Cardiac muscle cell (in vitro differentiated cells and primary cell): ENCODE measurements around the gene QPRT. TPM values are rescaled to one million over a fixed set of nuclear protein-coding genes. Genes with fewer than 3 reads are reported as not detected.

ENCODE experiments used
- DNase-seq, 2 donors: peaks; one replicate each; pipeline versions ENCODE4 v3.0.0 to v3.0.0-alpha.2; 2010 to 2017; ENCODE audit warnings: low read depth in 1 of 2, low spot score in 1 of 2
- H3K27ac ChIP-seq: fragments of 200-600 bp; sonication (generic); 2 replicates; pipeline ENCODE4 v1.5.1; 2016
- H3K27me3 ChIP-seq: fragments of 200-600 bp; sonication (generic); 2 replicates; pipeline ENCODE4 v1.6.0; 2016; ENCODE audit warnings: control low read depth
- H3K36me3 ChIP-seq: fragments of 200-600 bp; sonication (generic); 2 replicates; pipeline ENCODE4 v1.5.1; 2016; ENCODE audit warnings: control low read depth
- H3K4me1 ChIP-seq: fragments of 200-600 bp; sonication (generic); 2 replicates; pipeline ENCODE4 v1.8.1; 2017; ENCODE audit warnings: low read depth, mild to moderate bottlenecking, mixed run types
- H3K4me3 ChIP-seq: fragments of 200-600 bp; sonication (generic); 2 replicates; pipeline ENCODE4 v1.5.1; 2016; ENCODE audit warnings: mild to moderate bottlenecking
- H3K9me3 ChIP-seq: fragments of 200-600 bp; sonication (generic); 2 replicates; pipeline ENCODE4 v1.5.1; 2017; ENCODE audit warnings: low read depth, mild to moderate bottlenecking, control low read depth
- CTCF ChIP-seq: IDR thresholded peaks from 2 replicates; pipeline ENCODE4 v1.5.1; 2012; ENCODE audit warnings: low read depth, mild to moderate bottlenecking, low read length
- polyA plus RNA-seq: library from polyadenylated mRNA; unstranded; fragments of >200 nt; fragmentation: Nextera tagmentation; extraction: Ambion mirVana; gene quantifications from 2 replicates; pipeline ENCODE4 v1.2.1, GENCODE V29; 2016
- total RNA-seq: library from RNA; depleted of rRNA; stranded (reverse); fragments of >200 nt; gene quantifications from 2 replicates; pipeline ENCODE4 v1.2.3, GENCODE V29; 2016

Gene QPRT
- total and polyA plus RNA-seq, 2 experiments from 2014 or later: 213 to 268 TPM

- no peaks in the 10 kb centered on the region for H3K9me3 ChIP-seq
- H3K27ac ChIP-seq: no peak overlapping the region
- H3K4me1 ChIP-seq: no peaks in the 10 kb centered on the region
- no peak for TF ChIP-seq CTCF
- no peaks in the 10 kb centered on the region for H3K27me3 ChIP-seq
- no peaks in the 10 kb centered on the region for H3K36me3 ChIP-seq
- DNase-seq: no peak
- H3K4me3 ChIP-seq: no peak overlapping the region
Observed at GRCh38 chr16:29644338-29644857, 34.6 kb upstream of the QPRT start.

DNA sequence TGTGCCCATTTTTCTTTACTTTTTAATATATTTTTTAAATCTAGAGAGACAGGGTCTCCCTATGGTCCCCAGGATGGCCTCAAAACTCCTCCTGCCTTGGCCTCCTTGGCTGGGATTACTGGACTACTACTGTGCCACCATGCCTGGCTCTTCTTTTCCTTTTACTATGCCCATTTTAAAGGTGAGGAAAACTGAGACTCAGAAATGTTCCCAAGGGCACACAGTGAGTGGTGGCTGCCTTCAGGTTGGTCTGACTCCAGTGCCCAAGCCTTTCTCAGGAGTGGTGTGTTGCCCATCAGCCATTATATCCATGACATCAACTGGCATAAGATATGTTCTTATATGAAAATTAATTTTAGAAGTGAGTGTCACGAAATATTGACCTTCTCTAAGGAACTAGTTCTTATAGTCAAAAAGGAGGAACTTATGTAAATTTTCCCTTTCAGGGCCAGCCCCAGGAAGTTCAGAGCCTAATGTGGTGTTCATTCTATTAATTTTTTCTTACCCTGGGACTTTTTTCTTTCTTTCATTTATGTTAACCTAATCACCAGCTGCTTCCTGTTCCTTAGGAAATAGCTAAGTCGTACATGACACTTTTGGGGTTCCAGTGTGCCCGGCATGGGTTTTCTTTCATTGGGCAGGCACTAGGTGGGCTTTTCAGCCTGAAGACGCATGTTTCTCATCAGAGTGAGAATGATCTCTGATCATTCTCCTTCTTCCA lies 33.8 kb upstream of the QPRT start:
- no peak for TF ChIP-seq CTCF
- Histone ChIP-seq H3K36me3 (no peaks in the 10 kb centered on the region), H3K4me3 (no peak overlapping the region), H3K27ac (no peak overlapping the region), H3K27me3 (no peaks in the 10 kb centered on the region), H3K9me3 (no peaks in the 10 kb centered on the region), H3K4me1 (no peaks in the 10 kb centered on the region)
- no peak for DNase-seq

DNA sequence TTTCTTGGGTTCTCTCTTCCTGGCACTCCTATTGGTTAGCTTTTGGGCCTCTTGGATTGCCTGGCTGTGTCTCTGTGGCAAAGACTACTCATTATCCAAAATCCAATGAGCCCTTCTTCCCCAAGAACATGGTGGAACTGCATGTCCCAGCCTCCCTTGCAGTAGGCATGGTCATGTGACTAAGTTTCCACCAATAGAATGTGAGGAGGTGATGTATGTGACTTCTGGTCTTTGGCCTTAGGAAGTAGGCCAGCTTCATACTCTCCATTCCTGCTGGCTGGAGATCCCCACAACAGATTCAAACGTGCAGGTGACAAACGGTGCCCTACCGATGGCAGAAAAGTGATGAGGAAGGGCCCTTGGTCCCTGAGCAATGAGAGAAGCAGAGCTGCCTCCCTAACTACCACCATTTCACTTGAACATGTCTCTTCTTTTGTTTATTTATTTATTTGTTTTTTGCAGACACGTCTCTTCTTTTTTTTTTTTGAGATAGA lies 33.2 kb upstream of the QPRT start:
- no peak overlapping the region for H3K27ac ChIP-seq
- TF ChIP-seq CTCF: no peak
- DNase-seq: peak in 1 of 2 donors; percentile 23
- H3K9me3 ChIP-seq: no peaks in the 10 kb centered on the region
- H3K36me3 ChIP-seq: no peaks in the 10 kb centered on the region
- H3K4me1 ChIP-seq: no peaks in the 10 kb centered on the region
- no peaks in the 10 kb centered on the region for H3K27me3 ChIP-seq
- no peak overlapping the region for H3K4me3 ChIP-seq

GRCh38 chr16:29646947-29647346 lies 32.0 kb upstream of the QPRT start:
- DNase-seq: no peak
- Histone ChIP-seq H3K9me3 (no peaks in the 10 kb centered on the region), H3K27me3 (no peaks in the 10 kb centered on the region), H3K4me3 (no peak overlapping the region), H3K4me1 (no peaks in the 10 kb centered on the region), H3K36me3 (no peaks in the 10 kb centered on the region), H3K27ac (no peak overlapping the region)
- no peak for TF ChIP-seq CTCF

DNA sequence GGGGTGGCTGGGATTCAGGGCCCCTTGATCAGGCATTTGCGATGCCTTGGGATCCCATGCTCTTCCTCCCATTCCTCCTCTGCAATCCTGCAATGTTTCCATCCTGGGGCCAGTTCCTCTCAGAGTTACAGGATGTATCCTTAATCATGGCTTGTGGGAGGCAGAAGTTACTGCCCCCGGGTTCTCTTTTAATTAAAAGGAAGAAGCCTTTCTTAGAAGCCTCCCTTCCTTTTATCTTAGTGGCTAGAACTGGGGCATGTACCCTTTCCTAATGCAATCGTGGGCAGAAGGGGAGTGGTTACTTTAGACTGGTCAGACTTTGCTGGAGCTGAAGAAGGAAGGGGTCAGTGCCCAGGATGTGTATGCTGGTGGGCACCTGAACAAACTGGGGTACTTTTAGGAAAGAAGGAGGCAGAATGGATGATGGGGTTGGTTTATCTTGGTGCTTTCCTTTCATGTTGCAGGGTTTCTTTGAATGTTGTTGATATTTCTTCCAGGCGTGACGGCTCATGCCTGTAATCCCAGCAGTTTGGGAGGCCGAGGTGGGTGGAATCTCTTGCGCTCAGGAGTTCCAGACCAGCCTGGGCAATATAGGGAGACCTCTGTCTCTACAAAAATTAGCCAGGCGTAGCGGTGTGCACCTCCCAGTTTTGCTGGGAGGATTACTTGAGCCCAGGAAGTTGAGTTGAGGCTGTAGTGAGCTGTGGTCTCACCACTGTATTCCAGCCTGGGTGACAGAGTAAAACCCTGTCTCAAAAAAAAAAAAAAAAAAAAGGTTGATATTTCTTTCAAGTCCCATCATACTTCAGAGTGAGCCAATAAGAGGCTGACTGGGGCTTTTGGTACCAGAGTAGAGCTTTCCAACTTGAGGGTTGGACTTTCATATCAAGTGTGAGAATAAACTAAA lies 29.1 kb upstream of the QPRT start:
- Histone ChIP-seq H3K36me3 (no peaks in the 10 kb centered on the region), H3K27ac (no peak overlapping the region), H3K4me3 (no peak overlapping the region), H3K9me3 (no peaks in the 10 kb centered on the region), H3K4me1 (no peaks in the 10 kb centered on the region), H3K27me3 (no peaks in the 10 kb centered on the region)
- no peak for TF ChIP-seq CTCF
- DNase-seq: no peak
